Activated naive CD4-positive, alpha-beta T cell treated with anti-CD3 and anti-CD28 coated beads for 36 hours (primary cell): Measurements from ENCODE around the gene LRRC8C. TPM values are rescaled to one million over a fixed set of nuclear protein-coding genes. Genes with fewer than 3 reads are reported as not detected.
"Not testable (repeated sequence)": the region's sequence is repeated elsewhere in the genome, so short reads cannot be mapped to it uniquely, and the experiment has no call there.

ENCODE experiments used
- CTCF ChIA-PET: fragments of 350-600 bp; sonication (Branson Sonifier 250); formaldehyde crosslinking; loops from one replicate; lab custom pipeline; 2021; ENCODE audit warnings: antibody characterized with exemption; lab: Charles Lee
- DNase-seq: peaks from one replicate; pipeline ENCODE4 v3.0.0-alpha.2; 2020
- H3K27ac Mint-ChIP-seq: one replicate; pipeline ENCODE4 v1.8.0; 2021; ENCODE audit warnings: mild to moderate bottlenecking, mixed read lengths
- H3K27me3 Mint-ChIP-seq: one replicate; pipeline ENCODE4 v1.8.0; 2021; ENCODE audit warnings: low read depth, mixed read lengths
- H3K36me3 Mint-ChIP-seq: one replicate; pipeline ENCODE4 v1.8.0; 2021; ENCODE audit warnings: low read depth, mixed read lengths
- H3K4me1 Mint-ChIP-seq: one replicate; pipeline ENCODE4 v1.8.0; 2021; ENCODE audit warnings: low read depth, mixed read lengths
- H3K4me3 Mint-ChIP-seq: one replicate; pipeline ENCODE4 v1.8.0; 2021; ENCODE audit warnings: mild to moderate bottlenecking, moderate library complexity, mixed read lengths
- H3K9me3 Mint-ChIP-seq: one replicate; pipeline ENCODE4 v1.8.0; 2021; ENCODE audit warnings: mixed read lengths
- intact Hi-C: fragments of 100-400 bp; cut with micrococcal nuclease; formaldehyde crosslinking; loops from one replicate; pipeline ENCODE4 v1.15.1; 2023
- total RNA-seq, 2 experiments: library from RNA; stranded (reverse); gene quantifications; one replicate each; pipeline ENCODE4 v1.2.3, GENCODE V29; 2021

LRRC8C gene
- total RNA-seq, 2 experiments from 2014 or later = 13.6 TPM

- Mint-ChIP-seq H3K36me3 (no peaks in the 10 kb centered on the region), H3K9me3 (no peaks in the 10 kb centered on the region), H3K4me1 (peaks cover 59% of the 10 kb centered on the region), H3K27ac (no peak overlapping the region), H3K4me3 (no peak overlapping the region), H3K27me3 (no peaks in the 10 kb centered on the region)
- intact Hi-C loops = no loop called here
- DNase-seq = no peak
- CTCF ChIA-PET = interaction anchor here (0.9 to 9.4 kb wide), 8 partner anchors 9 to 138 kb away, joined by 3 to 78 read pairs (median 5); no protein-coding TSS in a partner anchor
Observed at GRCh38 chr1:89624715-89625323, 8.1 kb upstream of the LRRC8C start.

DNA sequence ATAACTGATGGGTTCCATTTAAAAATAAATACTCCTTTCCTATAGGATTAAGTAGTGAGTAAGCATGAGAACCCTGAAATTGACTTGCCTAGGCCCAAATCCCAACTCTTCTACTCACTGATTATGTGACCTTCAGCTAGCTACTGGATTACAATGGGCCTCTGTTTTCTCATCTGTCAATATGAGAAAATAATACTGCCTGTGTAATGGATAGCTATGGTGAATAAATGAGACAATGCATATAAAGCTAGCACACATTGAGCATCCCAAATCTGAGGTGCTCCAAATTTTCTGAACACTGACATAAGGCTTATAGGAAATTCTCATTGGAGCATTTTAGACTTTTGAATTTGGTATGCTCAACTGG is 5.3 kb upstream of the LRRC8C start:
- H3K4me1 Mint-ChIP-seq = peaks cover 64% of the 10 kb centered on the region
- peak overlapping the region; percentile 53 for H3K27ac Mint-ChIP-seq
- no peaks in the 10 kb centered on the region for H3K9me3 Mint-ChIP-seq
- H3K4me3 Mint-ChIP-seq = no peak overlapping the region
- H3K27me3 Mint-ChIP-seq = no peaks in the 10 kb centered on the region
- CTCF ChIA-PET = interaction anchor here (0.5 to 9.4 kb wide), 15 partner anchors 9 to 769 kb away, joined by 3 to 78 read pairs (median 6); partner anchors contain the start of gene LRRC8B
- intact Hi-C loops = no loop called here
- DNase-seq = no peak
- no peaks in the 10 kb centered on the region for H3K36me3 Mint-ChIP-seq

DNA sequence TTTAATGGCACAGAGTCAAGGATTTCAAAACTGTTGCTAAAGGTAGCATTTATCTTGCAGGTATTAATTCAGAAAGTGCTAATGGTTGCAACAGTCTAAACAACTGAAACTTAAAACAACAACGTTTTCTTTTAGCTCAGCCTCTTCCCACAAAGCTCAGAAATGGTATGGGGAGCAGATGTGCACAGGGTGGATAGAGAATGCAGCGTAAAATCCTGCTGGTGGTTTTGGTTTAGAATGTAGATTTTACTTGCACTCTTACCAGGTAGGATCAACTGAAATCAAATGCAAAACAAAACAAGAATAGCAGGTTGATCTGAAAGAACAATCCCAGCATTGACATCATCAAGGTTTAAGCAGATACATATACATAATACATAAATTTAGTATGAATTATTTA is 3.8 kb upstream of the LRRC8C start:
- Mint-ChIP-seq H3K27me3 (no peaks in the 10 kb centered on the region), H3K9me3 (no peaks in the 10 kb centered on the region), H3K4me3 (no peak overlapping the region), H3K4me1 (peaks cover 61% of the 10 kb centered on the region), H3K27ac (no peak overlapping the region), H3K36me3 (no peaks in the 10 kb centered on the region)
- DNase-seq = no peak
- CTCF ChIA-PET = interaction anchor here (0.9 to 9.4 kb wide), 7 partner anchors 9 to 361 kb away, joined by 3 to 112 read pairs (median 11); no protein-coding TSS in a partner anchor
- intact Hi-C loops = loop anchor here (1.0 kb wide), 1 partner anchor 18 kb away; no protein-coding TSS in a partner anchor

DNA sequence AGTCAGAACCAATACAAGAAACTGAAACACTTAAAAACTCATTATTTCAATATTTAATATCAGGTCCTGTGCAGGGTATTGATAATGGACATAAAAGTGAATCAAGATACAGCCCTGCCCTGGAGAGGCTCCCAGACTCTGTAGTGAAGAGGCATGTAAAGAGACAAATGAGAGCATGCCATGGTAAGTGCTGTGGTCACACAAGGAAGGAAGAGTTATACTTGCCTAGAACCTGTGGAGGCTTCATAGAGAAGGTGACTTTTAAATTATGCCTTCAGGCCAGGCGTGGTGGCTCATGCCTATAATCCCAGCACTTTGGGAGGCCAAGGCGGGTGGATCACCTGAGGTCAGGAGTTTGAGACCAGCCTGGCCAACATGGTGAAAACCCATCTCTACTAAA is 3.3 kb upstream of the LRRC8C start:
- H3K9me3 Mint-ChIP-seq, DNase-seq, H3K27me3 Mint-ChIP-seq, H3K4me3 Mint-ChIP-seq, H3K27ac Mint-ChIP-seq, H3K36me3 Mint-ChIP-seq: not testable (repeated sequence)
- peaks cover 62% of the 10 kb centered on the region for H3K4me1 Mint-ChIP-seq
- intact Hi-C loops = loop anchor here (1.0 kb wide), 1 partner anchor 18 kb away; no protein-coding TSS in a partner anchor
- CTCF ChIA-PET = interaction anchor here (0.9 to 9.4 kb wide), 11 partner anchors 10 to 360 kb away, joined by 3 to 112 read pairs (median 5); no protein-coding TSS in a partner anchor

DNA sequence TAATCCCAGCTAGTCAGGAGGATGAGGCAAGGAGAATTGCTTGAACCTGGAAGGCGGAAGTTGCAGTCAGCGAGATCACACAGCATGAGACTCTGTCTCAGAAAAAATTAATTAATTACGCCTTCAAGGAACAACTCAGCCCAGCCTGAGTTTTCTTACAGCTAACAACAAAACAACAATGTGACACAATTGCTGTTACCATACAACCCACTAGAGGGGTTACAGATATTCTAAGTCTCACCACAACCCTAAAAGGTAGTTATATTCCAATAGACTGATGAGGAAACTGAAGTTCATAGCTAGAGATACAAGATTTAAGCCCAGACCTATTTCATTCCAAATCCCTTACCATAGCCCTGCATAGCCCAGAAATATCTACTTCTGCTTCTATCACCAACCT is 2.9 kb upstream of the LRRC8C start:
- Mint-ChIP-seq H3K4me1 (peaks cover 64% of the 10 kb centered on the region), H3K27ac (no peak overlapping the region), H3K4me3 (no peak overlapping the region), H3K9me3 (no peaks in the 10 kb centered on the region), H3K27me3 (no peaks in the 10 kb centered on the region), H3K36me3 (no peaks in the 10 kb centered on the region)
- CTCF ChIA-PET = interaction anchor here (1.0 to 9.4 kb wide), 12 partner anchors 10 to 151 kb away, joined by 3 to 112 read pairs (median 4); no protein-coding TSS in a partner anchor
- no peak for DNase-seq
- intact Hi-C loops = loop anchor here (2.0 to 10.0 kb wide), 3 partner anchors 212 to 1925 kb away; no protein-coding TSS in a partner anchor

GRCh38 chr1:89631816-89632656 is 884 bp upstream of the LRRC8C start:
- no peaks in the 10 kb centered on the region for H3K27me3 Mint-ChIP-seq
- peaks cover 3% of the 10 kb centered on the region for H3K36me3 Mint-ChIP-seq
- H3K27ac Mint-ChIP-seq = peak overlapping the region; percentile 86
- no peak for DNase-seq
- H3K4me3 Mint-ChIP-seq = peak overlapping the region; percentile 91
- intact Hi-C loops = loop anchor here (1.0 to 10.0 kb wide), 8 partner anchors 24 to 1923 kb away; partner anchors contain the start of genes LRRC8B, LRRC8D and ZNF326
- peaks cover 65% of the 10 kb centered on the region for H3K4me1 Mint-ChIP-seq
- CTCF ChIA-PET = interaction anchor here (0.8 to 9.4 kb wide), 14 partner anchors 15 to 358 kb away, joined by 3 to 112 read pairs (median 4); no protein-coding TSS in a partner anchor
- no peaks in the 10 kb centered on the region for H3K9me3 Mint-ChIP-seq

- peak; percentile 64 for DNase-seq
- CTCF ChIA-PET = interaction anchor here (0.7 to 8.4 kb wide), 12 partner anchors 14 to 356 kb away, joined by 3 to 112 read pairs (median 4); no protein-coding TSS in a partner anchor
- H3K36me3 Mint-ChIP-seq = peaks cover 10% of the 10 kb centered on the region
Observed at GRCh38 chr1:89633248-89633799, 404 bp downstream of the LRRC8C start.

GRCh38 chr1:89633800-89634625 is 1.1 kb downstream of the LRRC8C start:
- intact Hi-C loops = loop anchor here (1.0 to 10.0 kb wide), 6 partner anchors 123 to 1921 kb away; partner anchors contain the start of genes LRRC8D and ZNF326
- Mint-ChIP-seq H3K9me3 (no peaks in the 10 kb centered on the region), H3K4me3 (peak overlapping the region; percentile 91), H3K36me3 (peaks cover 11% of the 10 kb centered on the region), H3K4me1 (peaks cover 63% of the 10 kb centered on the region), H3K27me3 (no peaks in the 10 kb centered on the region), H3K27ac (peak overlapping the region; percentile 93)
- CTCF ChIA-PET = interaction anchor here (0.5 to 8.4 kb wide), 14 partner anchors 9 to 356 kb away, joined by 3 to 112 read pairs (median 5); no protein-coding TSS in a partner anchor
- DNase-seq = peak; percentile 58

More at GRCh38 chr1:89633248-89633799, 404 bp downstream of the LRRC8C start:
- no peaks in the 10 kb centered on the region for H3K9me3 Mint-ChIP-seq
- H3K4me1 Mint-ChIP-seq = peaks cover 65% of the 10 kb centered on the region
- intact Hi-C loops = loop anchor here (1.0 to 10.0 kb wide), 6 partner anchors 124 to 1921 kb away; partner anchors contain the start of genes LRRC8D and ZNF326
- H3K4me3 Mint-ChIP-seq = peak overlapping the region; percentile 91
- no peaks in the 10 kb centered on the region for H3K27me3 Mint-ChIP-seq
- H3K27ac Mint-ChIP-seq = peak overlapping the region; percentile 93

DNA sequence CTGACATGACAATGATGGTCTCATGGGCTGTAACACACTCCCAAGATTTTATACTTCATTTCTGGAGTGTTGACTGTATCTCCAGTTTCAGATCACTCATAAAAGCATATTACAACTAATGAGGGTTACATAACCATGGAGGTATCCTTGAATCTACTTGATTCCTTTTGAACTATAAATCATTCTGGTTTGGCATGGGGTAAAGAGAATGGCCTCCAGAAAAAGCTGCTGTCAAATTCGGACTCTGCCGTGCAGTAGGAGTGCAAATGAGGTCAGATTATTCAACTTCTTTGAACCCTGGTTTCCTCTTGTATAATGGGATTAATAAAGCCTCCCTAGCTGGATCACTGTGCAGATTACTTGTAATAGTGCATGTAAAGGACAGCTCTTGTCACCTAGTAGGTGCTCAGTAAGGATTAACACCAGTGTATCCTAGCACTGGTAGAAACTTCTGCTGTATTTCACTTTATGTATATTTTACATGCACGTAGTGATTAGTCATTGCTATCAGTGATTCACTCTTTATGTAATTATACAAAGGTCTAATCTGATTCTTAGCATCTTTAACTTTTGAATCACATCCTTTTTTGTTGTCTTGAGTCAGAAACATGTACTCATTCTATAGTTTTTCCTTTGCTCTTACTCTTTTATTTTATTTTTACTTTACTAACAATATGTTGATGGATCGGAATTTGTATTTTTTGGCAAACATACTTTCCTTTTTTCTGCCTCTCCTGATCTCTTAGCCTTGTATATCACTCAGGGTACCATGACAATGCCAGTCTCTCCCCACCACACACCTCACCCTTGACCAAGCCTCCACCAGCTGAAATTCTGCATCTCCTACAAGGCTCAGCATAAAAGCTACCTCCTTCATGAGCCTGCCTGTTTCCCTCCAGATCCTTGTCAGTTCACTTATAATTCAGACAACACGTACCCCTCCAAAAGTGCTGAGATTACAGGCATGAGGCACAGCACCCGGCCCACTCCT is 3.2 kb downstream of the LRRC8C start:
- DNase-seq = no peak
- intact Hi-C loops = loop anchor here (1.0 to 10.0 kb wide), 9 partner anchors 14 to 1919 kb away; no protein-coding TSS in a partner anchor
- peaks cover 15% of the 10 kb centered on the region for H3K36me3 Mint-ChIP-seq

GRCh38 chr1:89637496-89637895 is 4.6 kb downstream of the LRRC8C start:
- no peak overlapping the region for H3K4me3 Mint-ChIP-seq
- intact Hi-C loops = loop anchor here (1.0 to 10.0 kb wide), 2 partner anchors 9 to 1917 kb away; no protein-coding TSS in a partner anchor
- CTCF ChIA-PET = interaction anchor here (1.0 to 2.2 kb wide), 5 partner anchors 9 to 125 kb away, joined by 3 to 8 read pairs (median 4); no protein-coding TSS in a partner anchor
- peaks cover 22% of the 10 kb centered on the region for H3K36me3 Mint-ChIP-seq
- H3K27me3 Mint-ChIP-seq = no peaks in the 10 kb centered on the region
- DNase-seq = no peak
- peaks cover 66% of the 10 kb centered on the region for H3K4me1 Mint-ChIP-seq
- H3K9me3 Mint-ChIP-seq = no peaks in the 10 kb centered on the region
- peak overlapping the region; percentile 88 for H3K27ac Mint-ChIP-seq

More for the DNA sequence above, 3.2 kb downstream of the LRRC8C start:
- H3K9me3 Mint-ChIP-seq = no peaks in the 10 kb centered on the region
- H3K27ac Mint-ChIP-seq = peak overlapping the region; percentile 88
- H3K27me3 Mint-ChIP-seq = no peaks in the 10 kb centered on the region
- peak overlapping the region; percentile 60 for H3K4me3 Mint-ChIP-seq
- CTCF ChIA-PET = interaction anchor here (0.7 to 8.4 kb wide), 19 partner anchors 9 to 154 kb away, joined by 3 to 112 read pairs (median 4); no protein-coding TSS in a partner anchor
- H3K4me1 Mint-ChIP-seq = peaks cover 65% of the 10 kb centered on the region
